GM12878 (cell line): ENCODE measurements around the gene ALAS1. TPM values are rescaled to one million over a fixed set of nuclear protein-coding genes. Genes with fewer than 3 reads are reported as not detected.

Source experiments
- ATAC-seq: fragments of 200-7000 bp; cut with Tn5 transposase; 3 replicates; pipeline ENCODE4 v1.9.1; 2020; ENCODE audit warnings: mild to moderate bottlenecking, moderate library complexity
- BruUV-seq: library from RNA; stranded (reverse); fragments of 400-500 nt; replicated peaks from 2 replicates; lab custom pipeline; 2021; lab: Mats Ljungman, UMichigan
- CTCF ChIA-PET: fragments of 300-600 bp; sonication (Branson Sonifier 250); formaldehyde crosslinking; extraction: SDS; loops from one replicate; lab custom pipeline; 2021; ENCODE audit warnings: inconsistent platforms; lab: Yijun Ruan, JAX
- POLR2A ChIA-PET: fragments of 350-600 bp; formaldehyde crosslinking; extraction: SDS; loops from one replicate; lab custom pipeline; 2021; ENCODE audit warnings: inconsistent platforms; lab: Charles Lee
- RAD21 ChIA-PET: fragments of 300-600 bp; sonication (Branson Sonifier 250); formaldehyde crosslinking; loops from one replicate; lab custom pipeline; 2023; ENCODE audit warnings: antibody characterized with exemption; ENCODE audit not compliant: unreplicated experiment; lab: Charles Lee
- SMC1A ChIA-PET: fragments of 300-600 bp; sonication (Branson Sonifier 250); formaldehyde crosslinking; loops from one replicate; lab custom pipeline; 2023; ENCODE audit not compliant: unreplicated experiment, uncharacterized antibody; lab: Charles Lee
- DNase-seq: peaks from one replicate; pipeline ENCODE4 v3.0.0-alpha.2; 2011; ENCODE audit warnings: low read depth, low spot score
- FAIRE-seq: peaks from 3 replicates; lab custom pipeline; 2011; peaks lifted over from hg19 to GRCh38; lab: Jason Lieb, UNC
- H2AFZ ChIP-seq: 2 replicates; pipeline ENCODE4 v1.6.0; 2011; ENCODE audit warnings: low read depth, low read length, control low read depth; ENCODE audit not compliant: control insufficient read depth
- H3K27ac ChIP-seq: 2 replicates; pipeline ENCODE4 v1.5.1; 2011; ENCODE audit warnings: control low read depth; ENCODE audit not compliant: control insufficient read depth, insufficient read depth
- H3K27me3 ChIP-seq, 2 experiments: replicated peaks in 1 of 2; 2 replicates each; pipeline versions ENCODE4 v1.6.0 to v1.6.1; 2011; ENCODE audit warnings: low read length in 1 of 2; ENCODE audit not compliant: control insufficient read depth in 2 of 2, insufficient read depth in 2 of 2
- H3K36me3 ChIP-seq, 2 experiments: 2 replicates each; pipeline ENCODE4 v1.5.1; 2011; ENCODE audit warnings: low read length in 1 of 2; ENCODE audit not compliant: control insufficient read depth in 2 of 2, insufficient read depth in 2 of 2
- H3K4me1 ChIP-seq: 2 replicates; pipeline ENCODE4 v1.6.1; 2011; ENCODE audit warnings: mild to moderate bottlenecking, low read length, moderate library complexity, mixed read lengths; ENCODE audit not compliant: control insufficient read depth, insufficient read depth
- H3K4me2 ChIP-seq: 2 replicates; pipeline ENCODE4 v1.6.0; 2011; ENCODE audit warnings: control low read depth; ENCODE audit not compliant: control insufficient read depth, insufficient read depth
- H3K4me3 ChIP-seq: fragments of 200-600 bp; sonication (generic); 2 replicates; pipeline ENCODE4 v1.5.1; 2016
- H3K79me2 ChIP-seq: 2 replicates; pipeline ENCODE4 v1.6.0; 2011; ENCODE audit warnings: low read length; ENCODE audit not compliant: control insufficient read depth, insufficient read depth
- H3K9ac ChIP-seq: 2 replicates; pipeline ENCODE4 v1.8.0; 2011; ENCODE audit warnings: low read length, control low read depth, mixed read lengths; ENCODE audit not compliant: control insufficient read depth, insufficient read depth
- H3K9me3 ChIP-seq: replicated peaks from 3 replicates; pipeline ENCODE4 v1.5.1; 2011; ENCODE audit warnings: mild to moderate bottlenecking, low read length; ENCODE audit not compliant: control insufficient read depth, insufficient read depth
- H4K20me1 ChIP-seq: 2 replicates; pipeline ENCODE4 v1.6.0; 2011; ENCODE audit not compliant: control insufficient read depth, insufficient read depth
- CUX1 ChIP-seq: IDR thresholded peaks from 2 replicates; pipeline ENCODE4 v1.6.1; 2012; ENCODE audit warnings: improper control_type of control experiment, low read depth, low read length; ENCODE audit not compliant: insufficient replicate concordance
- WGBS: methylation state at CpG from one replicate; pipeline ENCODE4 v1.1.6; 2016; ENCODE audit warnings: low lambda C conversion rate; ENCODE audit not compliant: insufficient replicate concordance, insufficient coverage; ENCODE audit errors: missing lambda C conversion rate; 5-methylcytosine and 5-hydroxymethylcytosine counted together
- in situ Hi-C: fragments of 300-500 bp; cut with MboI; formaldehyde crosslinking; loops from 9 replicates; pipeline ENCODE4 v1.14.3; 2018; ENCODE audit warnings: mixed read lengths
- intact Hi-C: fragments of 100-400 bp; cut with micrococcal nuclease; formaldehyde crosslinking; loops from one replicate; pipeline ENCODE4 v1.14.2; 2022; ENCODE audit not compliant: unreplicated experiment
- polyA plus RNA-seq, 11 experiments: library from polyadenylated mRNA; depleted of rRNA in 4 of 11; unstranded in 6 of 11; stranded (reverse) in 5 of 11; fragments of >200 nt; fragmentation: Nextera tagmentation in 4 of 11; fragmentation: Illumina TruSeq in 1 of 11; extraction: Ambion mirVana in 4 of 11; extraction: Trizol in 1 of 11; gene quantifications; 1 replicate in 1 of 11; 2 replicates in 10 of 11; pipeline versions ENCODE4 v1.2.1 to v1.2.3, GENCODE V29; 2011 to 2016; ENCODE audit warnings: inconsistent platforms in 2 of 11, missing spikeins in 2 of 11, low read depth in 1 of 11
- total RNA-seq, 4 experiments: library from RNA; depleted of rRNA in 3 of 4; stranded (reverse); fragments of >200 nt in 3 of 4; fragmentation: Illumina TruSeq in 1 of 4; extraction: Trizol in 1 of 4; gene quantifications; 2 replicates each; pipeline versions ENCODE4 v1.2.1 to v1.2.3, GENCODE V29; 2013 to 2021

The ALAS1 gene
- total and polyA plus RNA-seq, 10 of the 15 experiments (the other 5 are each of a cell fraction or from before 2014, with no cell fraction given): 69.9 to 115 (median 94.1) TPM

DNA sequence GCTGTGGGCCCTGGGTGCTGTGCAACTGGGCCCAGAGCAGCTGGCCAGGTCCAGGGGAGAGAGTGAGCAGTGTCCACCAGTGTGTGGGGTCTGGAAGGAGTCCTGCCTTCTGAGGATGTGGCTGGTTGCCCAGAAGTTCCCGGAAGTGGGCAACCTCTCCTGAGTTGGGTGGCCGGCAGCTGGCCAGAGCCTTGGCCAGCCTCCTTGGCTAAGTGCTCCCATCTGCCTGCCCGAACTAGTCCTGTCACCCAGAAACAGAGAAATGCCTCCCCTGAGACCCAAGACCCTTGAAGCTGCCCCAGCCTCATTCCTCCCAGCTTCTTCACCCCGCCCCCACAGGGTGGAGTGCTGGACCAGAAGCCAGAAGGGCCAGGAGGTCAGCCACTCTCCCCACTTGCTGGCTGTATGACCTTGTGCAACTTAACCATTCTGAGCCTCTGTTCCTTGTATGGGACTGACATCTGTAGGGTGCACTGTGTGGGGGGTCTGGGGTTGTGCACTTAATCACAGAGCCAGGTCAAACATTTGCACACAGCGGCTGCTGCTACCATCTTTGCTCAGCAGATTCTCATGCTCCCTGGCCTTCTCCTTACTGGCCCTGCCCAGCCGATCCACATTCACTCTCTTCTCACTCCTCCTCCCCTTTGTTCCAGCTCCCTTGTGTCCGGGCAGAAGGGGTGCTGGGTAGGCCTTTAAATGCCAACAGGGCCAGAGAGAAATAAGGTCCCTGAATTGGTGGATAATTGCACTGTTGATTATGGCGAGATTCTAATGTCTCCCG is 7.5 kb upstream of the ALAS1 start:
- ChIA-PET CTCF (no interaction called here), POLR2A (interaction anchor here (0.5 to 0.6 kb wide), 2 partner anchors 44 to 90 kb away, joined by 3 to 4 read pairs; no protein-coding TSS in a partner anchor), RAD21 (no interaction called here), SMC1A (no interaction called here)
- Histone ChIP-seq H3K4me2 (no peak overlapping the region), H3K4me1 (no peaks in the 10 kb centered on the region), H2AFZ (no peak overlapping the region), H3K27ac (no peak overlapping the region), H4K20me1 (no peaks in the 10 kb centered on the region), H3K4me3 (no peak overlapping the region), H3K9me3 (no peaks in the 10 kb centered on the region), H3K27me3 (no peaks in the 10 kb centered on the region), H3K36me3 (no peaks in the 10 kb centered on the region), H3K9ac (no peak overlapping the region), H3K79me2 (no peaks in the 10 kb centered on the region)
- DNase-seq (no peak), ATAC-seq (no peak), FAIRE-seq (no peak)
- in situ Hi-C loops (no loop called here), intact Hi-C loops (no loop called here)
- WGBS: 46% methylated on average over 9 of the region's 9 CpGs
- BruUV-seq: no TSS peak
- no peak for TF ChIP-seq CUX1
